Measurements from ENCODE around the gene PEMT.

The PEMT gene

DNA sequence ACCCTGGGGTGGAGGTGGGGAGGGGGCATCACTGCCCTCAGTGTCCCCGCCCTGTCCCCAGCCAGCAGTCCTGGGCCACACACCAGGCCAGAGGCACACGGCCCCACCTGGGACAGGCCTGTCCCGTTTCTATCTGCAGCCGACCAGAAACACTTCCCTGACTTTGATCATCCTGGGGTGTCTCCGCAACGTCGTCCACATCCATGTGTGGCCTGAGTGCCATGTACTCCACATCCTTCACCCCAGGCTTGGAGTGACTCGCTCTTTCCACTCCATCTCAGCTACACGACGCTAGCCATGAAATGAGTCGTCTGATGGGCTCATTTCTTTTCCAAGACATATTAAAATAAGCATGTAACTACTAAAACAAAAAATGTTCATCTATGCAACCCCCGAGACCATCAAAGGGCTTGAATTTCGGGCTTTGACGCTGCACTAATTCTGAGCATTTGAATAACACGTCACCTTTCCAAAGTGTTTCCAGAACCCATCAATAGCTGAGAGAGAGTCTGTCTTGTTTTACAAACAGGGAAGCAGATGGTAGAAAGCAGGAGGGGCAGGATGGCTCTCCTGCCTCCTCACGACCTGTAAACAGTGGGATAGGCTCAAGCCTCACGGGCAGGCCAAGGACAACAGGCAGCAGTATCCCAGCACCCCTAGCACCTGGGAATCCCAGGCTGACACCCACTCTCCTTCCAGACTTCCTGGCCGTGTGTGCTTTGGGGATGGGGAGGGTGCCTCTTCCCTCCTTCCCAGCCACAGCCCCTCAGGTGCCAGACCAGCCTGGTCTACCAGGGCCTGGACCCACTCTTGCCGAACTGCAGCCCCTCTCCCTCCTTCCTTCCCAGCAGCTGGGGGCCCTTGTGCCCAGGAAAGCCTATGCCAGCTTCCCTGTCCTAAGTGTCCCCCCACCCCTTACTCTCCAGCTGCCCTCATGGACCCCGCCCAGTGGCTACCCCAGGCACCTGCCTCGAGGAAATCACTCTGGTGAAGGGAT, 75.3 kb downstream of the PEMT start:
- H3K4me1 ChIP-seq (ENCODE audit: control insufficient read depth, insufficient read depth, low read length) = no peaks in the 10 kb centered on the region
- H3K4me3 ChIP-seq (ENCODE audit: low read depth, low read length) = no peak overlapping the region
- ChIA-PET POLR2A (no interaction called here), CTCF (interaction anchor here (0.6 to 1.4 kb wide), 4 partner anchors 19 to 199 kb away, joined by 3 to 6 read pairs (median 4); no protein-coding TSS in a partner anchor)
- H3K36me3 ChIP-seq (ENCODE audit: control insufficient read depth in 2 of 2, insufficient read depth in 1 of 2, low read length in 2 of 2) = no peaks in the 10 kb centered on the region
- H3K27ac ChIP-seq (ENCODE audit: extremely low read depth, low read depth, low read length) = no peak overlapping the region
- TF ChIP-seq ZIC2 (tag by site-specific recombination; IDR thresholded peaks at IDR 0.05) = peak; percentile 57; the same call in 1 of the 2 replicates
- no peak for TF ChIP-seq ZNF658 (tag by site-specific recombination; IDR thresholded peaks at IDR 0.05)
- 0 out of 2 replicates have a peak, but pooled peaks have one; percentile 11 for TF ChIP-seq ZNF600 (tag by site-specific recombination; IDR thresholded peaks at IDR 0.05)
- no peaks in the 10 kb centered on the region for H3K9me3 ChIP-seq (ENCODE audit: control insufficient read depth, insufficient read depth, low read depth, low read length)

- no peaks in the 10 kb centered on the region for H3K36me3 ChIP-seq (ENCODE audit: control insufficient read depth in 2 of 2, insufficient read depth in 1 of 2, low read length in 2 of 2)
- H3K4me1 ChIP-seq (ENCODE audit: control insufficient read depth, insufficient read depth, low read length) = no peaks in the 10 kb centered on the region
- H3K9me3 ChIP-seq (ENCODE audit: control insufficient read depth, insufficient read depth, low read depth, low read length) = no peaks in the 10 kb centered on the region
- no peak overlapping the region for H3K4me3 ChIP-seq (ENCODE audit: low read depth, low read length)
- ChIA-PET CTCF (interaction anchor here (0.6 to 1.6 kb wide), 4 partner anchors 53 to 160 kb away, joined by 3 to 5 read pairs (median 3); no protein-coding TSS in a partner anchor), POLR2A (no interaction called here)
- TF ChIP-seq ZNF26 (tag by site-specific recombination; IDR thresholded peaks at IDR 0.05) (no peak), ZNF600 (tag by site-specific recombination; IDR thresholded peaks at IDR 0.05) (0 out of 2 replicates have a peak, but pooled peaks have one; percentile 65), GLIS2 (tag by site-specific recombination; IDR thresholded peaks at IDR 0.05) (no peak), ZFP41 (tag by site-specific recombination; IDR thresholded peaks at IDR 0.05; ENCODE audit: borderline replicate concordance) (no peak), ZNF664 (tag by site-specific recombination; IDR thresholded peaks at IDR 0.05) (no peak)
- TF ChIP-seq, protein P1, sequence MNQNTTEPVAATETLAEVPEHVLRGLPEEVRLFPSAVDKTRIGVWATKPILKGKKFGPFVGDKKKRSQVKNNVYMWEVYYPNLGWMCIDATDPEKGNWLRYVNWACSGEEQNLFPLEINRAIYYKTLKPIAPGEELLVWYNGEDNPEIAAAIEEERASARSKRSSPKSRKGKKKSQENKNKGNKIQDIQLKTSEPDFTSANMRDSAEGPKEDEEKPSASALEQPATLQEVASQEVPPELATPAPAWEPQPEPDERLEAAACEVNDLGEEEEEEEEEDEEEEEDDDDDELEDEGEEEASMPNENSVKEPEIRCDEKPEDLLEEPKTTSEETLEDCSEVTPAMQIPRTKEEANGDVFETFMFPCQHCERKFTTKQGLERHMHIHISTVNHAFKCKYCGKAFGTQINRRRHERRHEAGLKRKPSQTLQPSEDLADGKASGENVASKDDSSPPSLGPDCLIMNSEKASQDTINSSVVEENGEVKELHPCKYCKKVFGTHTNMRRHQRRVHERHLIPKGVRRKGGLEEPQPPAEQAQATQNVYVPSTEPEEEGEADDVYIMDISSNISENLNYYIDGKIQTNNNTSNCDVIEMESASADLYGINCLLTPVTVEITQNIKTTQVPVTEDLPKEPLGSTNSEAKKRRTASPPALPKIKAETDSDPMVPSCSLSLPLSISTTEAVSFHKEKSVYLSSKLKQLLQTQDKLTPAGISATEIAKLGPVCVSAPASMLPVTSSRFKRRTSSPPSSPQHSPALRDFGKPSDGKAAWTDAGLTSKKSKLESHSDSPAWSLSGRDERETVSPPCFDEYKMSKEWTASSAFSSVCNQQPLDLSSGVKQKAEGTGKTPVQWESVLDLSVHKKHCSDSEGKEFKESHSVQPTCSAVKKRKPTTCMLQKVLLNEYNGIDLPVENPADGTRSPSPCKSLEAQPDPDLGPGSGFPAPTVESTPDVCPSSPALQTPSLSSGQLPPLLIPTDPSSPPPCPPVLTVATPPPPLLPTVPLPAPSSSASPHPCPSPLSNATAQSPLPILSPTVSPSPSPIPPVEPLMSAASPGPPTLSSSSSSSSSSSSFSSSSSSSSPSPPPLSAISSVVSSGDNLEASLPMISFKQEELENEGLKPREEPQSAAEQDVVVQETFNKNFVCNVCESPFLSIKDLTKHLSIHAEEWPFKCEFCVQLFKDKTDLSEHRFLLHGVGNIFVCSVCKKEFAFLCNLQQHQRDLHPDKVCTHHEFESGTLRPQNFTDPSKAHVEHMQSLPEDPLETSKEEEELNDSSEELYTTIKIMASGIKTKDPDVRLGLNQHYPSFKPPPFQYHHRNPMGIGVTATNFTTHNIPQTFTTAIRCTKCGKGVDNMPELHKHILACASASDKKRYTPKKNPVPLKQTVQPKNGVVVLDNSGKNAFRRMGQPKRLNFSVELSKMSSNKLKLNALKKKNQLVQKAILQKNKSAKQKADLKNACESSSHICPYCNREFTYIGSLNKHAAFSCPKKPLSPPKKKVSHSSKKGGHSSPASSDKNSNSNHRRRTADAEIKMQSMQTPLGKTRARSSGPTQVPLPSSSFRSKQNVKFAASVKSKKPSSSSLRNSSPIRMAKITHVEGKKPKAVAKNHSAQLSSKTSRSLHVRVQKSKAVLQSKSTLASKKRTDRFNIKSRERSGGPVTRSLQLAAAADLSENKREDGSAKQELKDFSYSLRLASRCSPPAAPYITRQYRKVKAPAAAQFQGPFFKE (tag by site-specific recombination; IDR thresholded peaks at IDR 0.05; ENCODE audit: borderline replicate concordance) = no peak
- no peak overlapping the region for H3K27ac ChIP-seq (ENCODE audit: extremely low read depth, low read depth, low read length)
Observed at GRCh38 chr17:17514993-17515933, 76.2 kb downstream of the PEMT start.

GRCh38 chr17:17514361-17514992, 77.0 kb downstream of the PEMT start:
- no peak overlapping the region for H3K4me3 ChIP-seq (ENCODE audit: low read depth, low read length)
- no peaks in the 10 kb centered on the region for H3K36me3 ChIP-seq (ENCODE audit: control insufficient read depth in 2 of 2, insufficient read depth in 1 of 2, low read length in 2 of 2)
- no peaks in the 10 kb centered on the region for H3K4me1 ChIP-seq (ENCODE audit: control insufficient read depth, insufficient read depth, low read length)
- CTCF ChIA-PET = interaction anchor here (0.6 to 1.6 kb wide), 3 partner anchors 17 to 59 kb away, joined by 3 to 5 read pairs (median 3); no protein-coding TSS in a partner anchor
- POLR2A ChIA-PET = no interaction called here
- H3K27ac ChIP-seq (ENCODE audit: extremely low read depth, low read depth, low read length) = no peak overlapping the region
- no peaks in the 10 kb centered on the region for H3K9me3 ChIP-seq (ENCODE audit: control insufficient read depth, insufficient read depth, low read depth, low read length)
- no peak for TF ChIP-seq ZNF518A (tag by site-specific recombination; conservative IDR thresholded peaks at IDR 0.05; ENCODE audit: low read depth)
- TF ChIP-seq ZNF571 (tag by site-specific recombination; IDR thresholded peaks at IDR 0.05) = no peak
- TF ChIP-seq ZSCAN5A (tag by site-specific recombination; IDR thresholded peaks at IDR 0.05) = no peak

All from HEK293 (cell line).